GM12865 (cell line): ENCODE measurements around the gene RTEL1.

Source experiments
- DNase-seq: peaks from one replicate; pipeline ENCODE4 v3.0.0; 2010; ENCODE audit warnings: low read depth
- H3K4me3 ChIP-seq: 2 replicates; pipeline ENCODE4 v1.5.1; 2011; ENCODE audit warnings: mild to moderate bottlenecking, low read depth, low read length, control low read depth
- TF ChIP-seq, protein P1 (sequence below): IDR thresholded peaks from 2 replicates; pipeline ENCODE4 v1.5.1; 2011; ENCODE audit warnings: low read length, control low read depth, low read depth, inconsistent platforms; ENCODE audit not compliant: insufficient read depth; ENCODE audit errors: missing control alignments

RTEL1 gene

DNA sequence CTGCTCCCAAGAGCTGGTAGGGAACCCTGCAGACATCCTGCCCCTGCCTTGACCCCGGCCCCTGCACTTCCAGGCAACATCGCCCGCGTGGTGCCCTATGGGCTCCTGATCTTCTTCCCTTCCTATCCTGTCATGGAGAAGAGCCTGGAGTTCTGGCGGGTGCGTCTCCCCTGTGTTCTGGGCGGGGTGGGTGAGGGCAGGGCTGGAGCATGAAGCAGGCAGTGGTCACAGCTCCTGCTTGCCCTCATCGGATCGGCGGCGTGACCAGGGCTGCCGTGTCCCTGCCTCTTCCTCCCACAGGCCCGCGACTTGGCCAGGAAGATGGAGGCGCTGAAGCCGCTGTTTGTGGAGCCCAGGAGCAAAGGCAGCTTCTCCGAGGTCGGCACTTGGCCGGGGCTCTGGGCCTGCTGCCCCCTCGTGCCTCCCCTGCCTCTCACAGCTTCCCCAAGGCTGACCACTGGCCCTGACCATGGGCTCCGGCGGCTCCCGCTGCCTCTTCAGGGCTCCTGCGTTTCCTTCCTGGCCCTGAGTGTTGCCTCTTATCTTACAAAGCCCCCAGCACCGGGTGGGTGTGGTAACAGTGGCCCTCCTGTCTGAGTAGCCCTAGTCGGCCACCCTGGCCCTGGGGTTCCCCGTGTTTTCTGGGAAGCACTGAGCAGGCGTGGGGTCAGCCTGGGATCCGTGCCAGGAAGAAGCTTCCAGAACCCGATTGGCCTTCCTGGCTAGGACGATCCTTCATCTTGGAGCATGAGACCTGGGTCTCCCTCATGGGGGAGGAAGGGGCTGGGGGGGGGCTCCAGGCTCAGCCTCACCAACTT, 30.3 kb downstream of the RTEL1 start:
- TF ChIP-seq, protein P1, sequence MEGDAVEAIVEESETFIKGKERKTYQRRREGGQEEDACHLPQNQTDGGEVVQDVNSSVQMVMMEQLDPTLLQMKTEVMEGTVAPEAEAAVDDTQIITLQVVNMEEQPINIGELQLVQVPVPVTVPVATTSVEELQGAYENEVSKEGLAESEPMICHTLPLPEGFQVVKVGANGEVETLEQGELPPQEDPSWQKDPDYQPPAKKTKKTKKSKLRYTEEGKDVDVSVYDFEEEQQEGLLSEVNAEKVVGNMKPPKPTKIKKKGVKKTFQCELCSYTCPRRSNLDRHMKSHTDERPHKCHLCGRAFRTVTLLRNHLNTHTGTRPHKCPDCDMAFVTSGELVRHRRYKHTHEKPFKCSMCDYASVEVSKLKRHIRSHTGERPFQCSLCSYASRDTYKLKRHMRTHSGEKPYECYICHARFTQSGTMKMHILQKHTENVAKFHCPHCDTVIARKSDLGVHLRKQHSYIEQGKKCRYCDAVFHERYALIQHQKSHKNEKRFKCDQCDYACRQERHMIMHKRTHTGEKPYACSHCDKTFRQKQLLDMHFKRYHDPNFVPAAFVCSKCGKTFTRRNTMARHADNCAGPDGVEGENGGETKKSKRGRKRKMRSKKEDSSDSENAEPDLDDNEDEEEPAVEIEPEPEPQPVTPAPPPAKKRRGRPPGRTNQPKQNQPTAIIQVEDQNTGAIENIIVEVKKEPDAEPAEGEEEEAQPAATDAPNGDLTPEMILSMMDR = no peak
- no peak overlapping the region for H3K4me3 ChIP-seq
- no peak for DNase-seq

- TF ChIP-seq, protein P1 = no peak
- no peak for DNase-seq
- no peak overlapping the region for H3K4me3 ChIP-seq
These were observed 31.2 kb downstream of the RTEL1 start for GRCh38 chr20:63689046-63690002.

- no peak for DNase-seq
- TF ChIP-seq, protein P1 = no peak
- H3K4me3 ChIP-seq = no peak overlapping the region
These were observed 32.1 kb downstream of the RTEL1 start for GRCh38 chr20:63690003-63690897.

GRCh38 chr20:63690898-63691710, 33.0 kb downstream of the RTEL1 start:
- no peak for DNase-seq
- TF ChIP-seq, protein P1 = no peak

GRCh38 chr20:63691711-63692435, 33.8 kb downstream of the RTEL1 start:
- no peak overlapping the region for H3K4me3 ChIP-seq
- no peak for DNase-seq
- TF ChIP-seq, protein P1 = no peak

More at GRCh38 chr20:63690898-63691710, 33.0 kb downstream of the RTEL1 start:
- H3K4me3 ChIP-seq = no peak overlapping the region
